Mucosa of descending colon (tissue), 3 donors: ENCODE measurements around the gene CDK6. TPM values are rescaled to one million over a fixed set of nuclear protein-coding genes. Genes with fewer than 3 reads are reported as not detected.

Experiments used
- ATAC-seq: fragments of 200-7000 bp; cut with Tn5 transposase; one replicate; pipeline ENCODE4 v1.9.1; 2020; ENCODE audit warnings: mild to moderate bottlenecking, moderate library complexity
- DNase-seq, 3 donors: peaks; one replicate each; pipeline ENCODE4 v3.0.0-alpha.2; 2020
- H3K36me3 ChIP-seq: fragments of 200-600 bp; one replicate; pipeline ENCODE4 v1.8.0; 2021; ENCODE audit warnings: low read depth, mild to moderate bottlenecking
- H3K4me1 ChIP-seq: fragments of 200-600 bp; one replicate; pipeline ENCODE4 v1.8.0; 2021; ENCODE audit warnings: low read depth, mild to moderate bottlenecking
- H3K4me3 ChIP-seq: fragments of 200-600 bp; one replicate; pipeline ENCODE4 v1.8.0; 2021; ENCODE audit warnings: mild to moderate bottlenecking
- H3K9me3 ChIP-seq: fragments of 200-600 bp; one replicate; pipeline ENCODE4 v1.8.0; 2021; ENCODE audit warnings: mild to moderate bottlenecking
- CTCF ChIP-seq: fragments of 200-600 bp; IDR thresholded peaks from one replicate; pipeline ENCODE4 v1.8.0; 2022; ENCODE audit warnings: antibody characterized with exemption, mild to moderate bottlenecking
- intact Hi-C, 2 donors: fragments of 100-400 bp; cut with DNase I in 1 of 2; cut with micrococcal nuclease in 1 of 2; formaldehyde crosslinking; loops; one replicate each; pipeline versions ENCODE4 v1.11.0 to v1.11.1; 2022; cut with DNase I, micrococcal nuclease
- total RNA-seq, 3 donors: library from RNA; stranded (reverse); fragmentation: NEBNext Ultra II Directional in 2 of 3; extraction: Animal tissue kit (Norgen Biotek cat#: 25700) in 2 of 3; gene quantifications; one replicate each; pipeline versions ENCODE4 v1.2.1 to v1.2.4, GENCODE V29; 2021 to 2023
- donor health status: DM: no; HTN: no; CAD: no; lungs with moderate emphysema.
- donor health status: DM: no; HTN: no; CAD: no.
- donor health status: DM: no; HTN: yes; CAD: no.

The CDK6 gene
- total RNA-seq, 3 donors from 2014 or later: 23.4 to 52.4 (median 33.1) TPM

GRCh38 chr7:92614660-92615174 is 221.7 kb downstream of the CDK6 start:
- DNase-seq (peak in 1 of 3 donors; percentile 21), ATAC-seq (peak; percentile 62)
- intact Hi-C loops: no loop called here
- H3K4me1 ChIP-seq: peaks cover 5% of the 10 kb centered on the region
- no peaks in the 10 kb centered on the region for H3K9me3 ChIP-seq
- no peak for TF ChIP-seq CTCF
- H3K36me3 ChIP-seq: no peaks in the 10 kb centered on the region
- H3K4me3 ChIP-seq: no peak overlapping the region

GRCh38 chr7:92613720-92614119 is 222.7 kb downstream of the CDK6 start:
- ATAC-seq (peak; percentile 75), DNase-seq (no peak)
- Histone ChIP-seq H3K4me1 (peaks cover 5% of the 10 kb centered on the region), H3K4me3 (no peak overlapping the region), H3K9me3 (no peaks in the 10 kb centered on the region), H3K36me3 (no peaks in the 10 kb centered on the region)
- TF ChIP-seq CTCF: no peak
- intact Hi-C loops: no loop called here

GRCh38 chr7:92613214-92613613 is 223.2 kb downstream of the CDK6 start:
- TF ChIP-seq CTCF: no peak
- H3K4me1 ChIP-seq: peaks cover 5% of the 10 kb centered on the region
- DNase-seq (no peak), ATAC-seq (no peak)
- no peaks in the 10 kb centered on the region for H3K36me3 ChIP-seq
- no peak overlapping the region for H3K4me3 ChIP-seq
- intact Hi-C loops: no loop called here
- H3K9me3 ChIP-seq: no peaks in the 10 kb centered on the region

GRCh38 chr7:92612501-92612900 is 223.9 kb downstream of the CDK6 start:
- DNase-seq: no peak
- Histone ChIP-seq H3K36me3 (no peaks in the 10 kb centered on the region), H3K9me3 (no peaks in the 10 kb centered on the region), H3K4me1 (peaks cover 5% of the 10 kb centered on the region), H3K4me3 (no peak overlapping the region)
- ATAC-seq: no peak
- intact Hi-C loops: no loop called here
- no peak for TF ChIP-seq CTCF

- TF ChIP-seq CTCF: no peak
These were observed 224.6 kb downstream of the CDK6 start for GRCh38 chr7:92611735-92612134.

More at GRCh38 chr7:92611735-92612134, 224.6 kb downstream of the CDK6 start:
- H3K4me1 ChIP-seq: peaks cover 5% of the 10 kb centered on the region
- H3K4me3 ChIP-seq: no peak overlapping the region
- H3K9me3 ChIP-seq: no peaks in the 10 kb centered on the region
- intact Hi-C loops: no loop called here
- H3K36me3 ChIP-seq: no peaks in the 10 kb centered on the region
- no peak for DNase-seq
- no peak for ATAC-seq
